Bronchial epithelial cell (primary cell): Measurements from ENCODE around the gene ANGPTL2. TPM values are rescaled to one million over a fixed set of nuclear protein-coding genes. Genes with fewer than 3 reads are reported as not detected.

ENCODE experiments used
- DNase-seq: peaks from one replicate; pipeline ENCODE4 v3.0.0-alpha.2; 2010; ENCODE audit warnings: low read depth
- FAIRE-seq: peaks from 2 replicates; lab custom pipeline; 2011; peaks lifted over from hg19 to GRCh38; lab: Jason Lieb, UNC
- H3K27me3 ChIP-seq: 2 replicates; pipeline ENCODE4 v1.5.1; 2011; ENCODE audit warnings: low read length; ENCODE audit not compliant: control insufficient read depth, insufficient read depth
- H3K36me3 ChIP-seq: 2 replicates; pipeline ENCODE4 v1.5.1; 2011; ENCODE audit warnings: low read length; ENCODE audit not compliant: control insufficient read depth, insufficient read depth
- H3K4me3 ChIP-seq: 2 replicates; pipeline ENCODE4 v1.5.1; 2011; ENCODE audit warnings: mild to moderate bottlenecking, low read depth, low read length, control low read depth
- total RNA-seq: library from RNA; depleted of rRNA; stranded (reverse); fragments of >200 nt; gene quantifications from 2 replicates; pipeline ENCODE4 v1.2.1, GENCODE V29; 2014
- TF ChIP-seq, protein P1 (sequence below): IDR thresholded peaks from 2 replicates; pipeline ENCODE4 v1.5.1; 2011; ENCODE audit warnings: mild to moderate bottlenecking, moderate library complexity, low read length, control low read depth, inconsistent platforms; ENCODE audit not compliant: insufficient read depth, severe bottlenecking

ANGPTL2 gene
- total RNA-seq, 1 donor from 2014 or later, result 0.79 TPM

DNA sequence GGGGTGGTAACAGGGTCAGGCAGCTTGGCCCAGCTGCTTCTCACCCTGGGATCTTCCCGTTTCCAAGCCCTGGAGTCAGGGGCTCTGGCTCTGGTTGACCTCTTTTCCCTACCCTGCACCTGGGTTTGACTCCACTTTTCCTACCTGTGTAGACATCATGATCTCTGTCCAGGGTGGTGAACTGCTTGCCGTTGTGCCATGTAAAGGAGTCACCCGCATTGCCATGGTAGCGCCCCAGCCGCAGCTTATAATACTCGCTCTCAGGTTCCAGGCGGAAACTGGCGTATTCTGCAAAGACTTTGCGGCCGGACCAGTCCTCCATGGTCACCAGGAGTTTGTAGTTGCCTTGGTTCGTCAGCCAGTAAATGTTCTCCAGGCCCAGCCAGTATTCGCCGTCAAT lies 30.9 kb downstream of the ANGPTL2 start:
- no peak for FAIRE-seq
- TF ChIP-seq, protein P1, sequence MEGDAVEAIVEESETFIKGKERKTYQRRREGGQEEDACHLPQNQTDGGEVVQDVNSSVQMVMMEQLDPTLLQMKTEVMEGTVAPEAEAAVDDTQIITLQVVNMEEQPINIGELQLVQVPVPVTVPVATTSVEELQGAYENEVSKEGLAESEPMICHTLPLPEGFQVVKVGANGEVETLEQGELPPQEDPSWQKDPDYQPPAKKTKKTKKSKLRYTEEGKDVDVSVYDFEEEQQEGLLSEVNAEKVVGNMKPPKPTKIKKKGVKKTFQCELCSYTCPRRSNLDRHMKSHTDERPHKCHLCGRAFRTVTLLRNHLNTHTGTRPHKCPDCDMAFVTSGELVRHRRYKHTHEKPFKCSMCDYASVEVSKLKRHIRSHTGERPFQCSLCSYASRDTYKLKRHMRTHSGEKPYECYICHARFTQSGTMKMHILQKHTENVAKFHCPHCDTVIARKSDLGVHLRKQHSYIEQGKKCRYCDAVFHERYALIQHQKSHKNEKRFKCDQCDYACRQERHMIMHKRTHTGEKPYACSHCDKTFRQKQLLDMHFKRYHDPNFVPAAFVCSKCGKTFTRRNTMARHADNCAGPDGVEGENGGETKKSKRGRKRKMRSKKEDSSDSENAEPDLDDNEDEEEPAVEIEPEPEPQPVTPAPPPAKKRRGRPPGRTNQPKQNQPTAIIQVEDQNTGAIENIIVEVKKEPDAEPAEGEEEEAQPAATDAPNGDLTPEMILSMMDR, result no peak

DNA sequence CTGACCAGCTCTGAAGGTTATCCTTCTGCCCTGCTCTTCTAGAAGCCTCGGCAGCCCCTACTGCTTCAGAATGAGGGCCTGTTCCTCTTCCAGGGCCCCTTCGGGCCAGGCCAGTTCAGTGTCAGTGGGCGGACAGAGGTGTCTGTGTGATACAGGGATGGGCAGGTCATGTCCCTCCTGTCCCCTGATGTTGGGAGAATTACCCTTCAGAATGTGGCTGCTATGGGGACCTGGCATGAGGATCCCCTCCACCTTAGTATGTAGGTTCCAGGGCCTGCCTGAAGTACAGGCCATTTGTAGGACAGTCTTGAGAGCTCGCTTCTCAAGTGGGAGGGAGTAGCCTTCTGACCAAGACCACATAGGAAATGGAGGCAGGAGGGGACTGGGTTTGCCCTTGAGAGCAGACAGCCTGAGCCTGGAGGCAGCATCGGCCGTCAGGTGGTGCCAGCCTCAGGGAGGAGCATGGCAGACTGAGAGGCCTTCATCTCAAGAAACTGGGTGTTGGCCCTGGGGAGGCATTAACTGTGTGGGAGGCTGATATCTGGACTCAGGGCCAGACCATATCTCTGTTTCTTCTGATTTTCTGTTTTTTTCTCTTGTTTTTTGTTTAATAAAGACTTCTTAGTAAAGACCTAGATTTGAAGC lies 32.0 kb downstream of the ANGPTL2 start:
- H3K4me3 ChIP-seq, result no peak overlapping the region
- H3K27me3 ChIP-seq, result peaks cover 1% of the 10 kb centered on the region
- no peak for FAIRE-seq
- TF ChIP-seq, protein P1, result no peak
- H3K36me3 ChIP-seq, result no peaks in the 10 kb centered on the region
- DNase-seq, result no peak

More for the DNA sequence above, 30.9 kb downstream of the ANGPTL2 start:
- no peaks in the 10 kb centered on the region for H3K36me3 ChIP-seq
- no peak for DNase-seq
- H3K27me3 ChIP-seq, result no peaks in the 10 kb centered on the region
- no peak overlapping the region for H3K4me3 ChIP-seq

DNA sequence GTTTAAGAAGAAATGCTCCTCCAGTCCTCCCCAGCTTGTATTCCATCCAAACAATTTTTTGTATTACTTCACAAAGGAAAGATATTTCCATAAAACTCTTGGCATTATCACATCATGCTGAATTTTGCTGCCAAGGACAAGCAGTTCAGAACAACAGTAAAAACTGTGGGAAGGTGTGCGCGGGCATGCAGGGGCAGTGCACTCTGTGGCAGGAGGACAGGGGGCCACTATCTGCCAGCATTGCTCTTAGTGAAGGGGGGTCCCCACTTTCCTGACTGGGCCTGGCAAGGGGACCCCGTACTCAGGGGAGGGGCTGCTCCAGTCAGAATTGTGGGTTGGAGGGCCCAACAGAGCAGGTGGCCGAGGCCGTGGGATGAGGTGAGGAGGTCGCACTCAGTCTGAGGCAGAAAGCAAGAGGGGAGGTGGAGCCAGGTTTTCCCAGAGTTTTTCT lies 32.8 kb downstream of the ANGPTL2 start:
- DNase-seq, result no peak
- Histone ChIP-seq H3K36me3 (no peaks in the 10 kb centered on the region), H3K27me3 (peaks cover 1% of the 10 kb centered on the region), H3K4me3 (no peak overlapping the region)
- no peak for FAIRE-seq
- TF ChIP-seq, protein P1, result no peak

DNA sequence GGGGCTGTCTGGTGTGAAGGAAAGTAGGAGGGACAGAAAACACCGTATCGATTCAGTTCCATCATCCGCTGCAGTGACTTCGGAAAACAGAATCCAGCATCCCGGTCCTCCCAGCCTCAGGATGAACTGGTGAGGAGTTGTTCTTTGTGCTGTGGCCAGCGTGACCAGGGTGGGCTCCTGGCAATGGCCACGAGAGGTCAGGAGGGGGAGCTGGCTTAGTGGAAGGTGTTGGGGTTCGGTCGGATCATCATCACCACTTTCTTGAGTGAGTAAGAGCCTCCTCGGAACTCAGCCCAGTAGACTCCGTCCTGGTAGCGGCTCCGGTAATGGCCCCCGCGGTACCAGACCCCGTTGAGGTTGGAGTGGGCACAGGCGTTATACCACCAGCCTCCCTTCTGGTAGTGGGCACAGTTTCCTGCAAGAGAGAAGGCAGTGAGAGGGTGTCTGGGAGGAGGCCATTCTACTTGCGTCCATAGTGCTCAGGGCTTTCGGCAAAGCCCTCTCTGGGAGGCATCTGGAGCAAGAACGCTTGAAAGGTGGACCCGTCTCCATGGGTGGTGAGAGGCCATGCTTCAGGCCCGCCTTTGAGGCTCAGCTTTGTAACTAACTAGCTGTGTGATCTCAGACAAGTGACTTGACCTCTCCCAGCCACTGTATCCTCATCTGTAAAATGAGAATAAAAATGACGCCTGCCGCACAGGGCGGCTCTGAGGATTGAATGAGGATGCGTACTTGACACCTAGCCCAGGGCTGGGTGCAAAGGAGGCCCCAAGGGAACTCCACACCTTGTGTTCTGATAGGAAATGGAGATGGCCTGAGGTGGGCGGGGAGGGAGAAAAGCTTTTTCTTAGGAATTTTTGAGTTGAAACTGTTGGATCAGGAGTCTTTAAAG lies 33.5 kb downstream of the ANGPTL2 start:
- TF ChIP-seq, protein P1, result no peak
- no peaks in the 10 kb centered on the region for H3K36me3 ChIP-seq
- FAIRE-seq (no peak), DNase-seq (no peak)
- H3K4me3 ChIP-seq, result no peak overlapping the region
- H3K27me3 ChIP-seq, result peaks cover 1% of the 10 kb centered on the region

DNA sequence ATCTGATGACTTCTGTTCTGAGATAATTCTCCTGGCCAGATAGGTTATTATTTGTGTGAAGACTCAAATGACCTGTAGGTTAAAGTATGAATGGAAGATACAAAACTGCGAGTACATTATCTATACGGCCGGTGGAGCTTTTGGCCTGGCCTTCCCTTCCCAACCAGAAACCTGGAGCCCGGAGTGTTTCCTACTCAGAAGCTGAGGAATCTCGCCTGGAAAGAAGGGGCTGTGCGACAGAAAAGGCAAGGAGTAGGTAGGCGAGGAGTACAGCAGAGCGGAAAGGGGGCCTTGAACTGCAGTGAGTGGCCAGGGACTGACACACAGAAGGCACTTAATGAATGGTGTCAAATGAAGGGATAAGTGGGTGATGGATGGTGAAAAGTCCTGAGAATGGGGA lies 34.6 kb downstream of the ANGPTL2 start:
- no peak overlapping the region for H3K4me3 ChIP-seq
- no peak for FAIRE-seq
- H3K27me3 ChIP-seq, result peaks cover 2% of the 10 kb centered on the region
- no peaks in the 10 kb centered on the region for H3K36me3 ChIP-seq
- TF ChIP-seq, protein P1, result no peak
- no peak for DNase-seq
